ENCODE results near the gene KCNK5. TPM values are rescaled to one million over a fixed set of nuclear protein-coding genes. Genes with fewer than 3 reads are reported as not detected.

Gene KCNK5
- total and polyA plus RNA-seq, 2 of the 8 experiments (the other 6 are each of a cell fraction or from before 2014, with no cell fraction given): 20.9 to 44.3 TPM

DNA sequence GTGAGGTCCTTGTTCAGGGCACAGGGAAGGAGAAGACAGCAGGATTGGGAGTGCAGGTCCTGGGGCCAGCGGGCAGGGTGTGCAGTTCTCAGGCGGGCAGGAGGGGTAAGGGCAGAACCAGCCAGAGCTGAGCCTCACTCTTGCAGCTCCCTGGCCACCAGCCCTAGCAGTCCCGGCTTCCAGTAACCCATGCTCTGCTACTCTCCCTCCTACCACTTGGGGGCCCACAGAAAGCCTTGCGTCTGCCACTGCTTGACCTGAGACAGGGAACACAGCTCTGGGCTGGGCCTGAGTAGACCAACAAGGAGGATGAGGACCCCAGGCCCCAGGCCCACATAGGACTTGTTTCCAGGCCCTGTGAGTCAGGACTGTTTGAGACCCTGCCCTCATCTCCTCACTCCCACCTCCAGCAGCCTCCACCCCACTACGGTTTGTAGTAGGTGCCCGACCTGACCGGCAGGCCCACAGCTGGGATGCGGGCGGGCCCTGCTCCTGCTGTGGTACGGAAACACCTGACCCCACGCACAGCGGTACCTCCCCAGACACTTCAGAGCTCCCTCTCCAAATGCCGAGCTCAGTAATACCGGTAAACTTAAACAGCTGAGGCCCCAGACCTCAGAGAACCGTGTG, 39.2 kb downstream of the KCNK5 start:
- DNase-seq (ENCODE audit: low read depth in 1 of 2, low spot score in 2 of 2) (peak; percentile 27 to 79), FAIRE-seq (peak; percentile 39)
- Histone ChIP-seq H3K79me1 (ENCODE audit: low read depth, low read length) (no peaks in the 10 kb centered on the region; the same call in 1 of the 2 replicates), H3K79me2 (ENCODE audit: control insufficient read depth in 1 of 2, insufficient read depth in 2 of 2, low read length in 2 of 2) (peaks cover 0 to 4% of the 10 kb centered on the region in 2 experiments; a peak in 1 of 4 replicates), H2BK20ac (ENCODE audit: low read length) (no peak overlapping the region), H2BK5ac (ENCODE audit: low read depth, low read length) (no peak overlapping the region), H3K56ac (replicated peaks; ENCODE audit: insufficient read length, low read depth, low read length) (no peak overlapping the region), H3K36me3 (ENCODE audit: control insufficient read depth in 2 of 4, insufficient read depth in 4 of 4, low read length in 3 of 4) (peaks cover 14 to 45% (median 36%) of the 10 kb centered on the region in 4 experiments), H3K9me3 (ENCODE audit: insufficient read depth in 2 of 2, low read depth in 1 of 2, low read length in 1 of 2) (no peaks in the 10 kb centered on the region), H3K18ac (ENCODE audit: extremely low read depth, low read length) (no peak overlapping the region), H3K14ac (ENCODE audit: insufficient read length) (no peak overlapping the region), H3K4ac (replicated peaks; ENCODE audit: insufficient read length, low read depth, low read length) (no peak overlapping the region), H4K91ac (replicated peaks; ENCODE audit: insufficient read length, low read length) (no peak overlapping the region), H3K4me3 (ENCODE audit: extremely low read depth in 1 of 4, insufficient read depth in 2 of 4, low read depth in 3 of 4, low read length in 4 of 4) (no peak overlapping the region), H3K4me1 (replicated peaks in 1 of 4; ENCODE audit: control insufficient read depth in 3 of 4, insufficient read depth in 4 of 4, low read length in 3 of 4) (no peaks in the 10 kb centered on the region; a peak in 2 of 7 replicates), H4K8ac (ENCODE audit: extremely low read depth, insufficient read depth, low read length) (peak overlapping the region; percentile 54; the same call in 1 of the 2 replicates), H4K20me1 (replicated peaks in 1 of 2; ENCODE audit: control insufficient read depth in 1 of 2, insufficient read depth in 2 of 2, low read length in 2 of 2) (peaks cover 10 to 21% of the 10 kb centered on the region in 2 experiments), H3K23ac (ENCODE audit: insufficient read length) (no peak overlapping the region), H3K27me3 (replicated peaks in 1 of 4; ENCODE audit: control insufficient read depth in 3 of 4, extremely low read depth in 1 of 4, insufficient read depth in 3 of 4, low read length in 3 of 4) (no peaks in the 10 kb centered on the region), H2BK15ac (ENCODE audit: low read length) (no peak overlapping the region), H2AK5ac (ENCODE audit: low read depth, low read length) (no peak overlapping the region), H3K27ac (ENCODE audit: low read depth, low read length) (no peak overlapping the region), H2BK120ac (replicated peaks; ENCODE audit: low read depth, low read length) (no peak overlapping the region), H4K5ac (ENCODE audit: insufficient read length, low read depth, low read length) (no peak overlapping the region), H2BK12ac (ENCODE audit: low read depth, low read length) (no peak overlapping the region), H2AFZ (ENCODE audit: low read length) (no peak overlapping the region), H3K23me2 (ENCODE audit: low read depth, low read length) (no peaks in the 10 kb centered on the region), H3K9ac (replicated peaks in 1 of 4; ENCODE audit: extremely low read depth in 1 of 4, low read depth in 3 of 4, low read length in 3 of 4) (no peak overlapping the region), H3K4me2 (ENCODE audit: insufficient read depth in 1 of 2, low read depth in 2 of 2, low read length in 2 of 2) (no peak overlapping the region)
- ChIA-PET CTCF (ENCODE audit: partially characterized antibody) (interaction anchor here (0.6 to 72.8 kb wide), 26 partner anchors 8 to 504 kb away, joined by 3 to 1738 read pairs (median 7); partner anchors contain the start of genes KCNK17 and KCNK5), POLR2A (ENCODE audit: partially characterized antibody) (interaction anchor here (0.8 to 1.7 kb wide), 4 partner anchors 18 to 108 kb away, joined by 3 to 5 read pairs (median 3); partner anchors contain the start of gene KCNK5)
- 82% methylated on average over 15 of the region's 15 CpGs; no CpG with 5 or more reads in 1 of the 2 experiments for WGBS, 2 experiments (ENCODE audit: extremely low coverage in 1 of 2, insufficient coverage in 1 of 2, insufficient read length in 1 of 2, insufficient replicate concordance in 2 of 2, low coverage in 1 of 2, low lambda C conversion rate in 2 of 2, missing lambda C conversion rate in 1 of 2)
- TF ChIP-seq SIRT6 (IDR thresholded peaks at IDR 0.05; ENCODE audit: low read length) (no peak), HDAC6 (IDR thresholded peaks at IDR 0.05; ENCODE audit: low read depth, low read length) (no peak), RAD21 (IDR thresholded peaks at IDR 0.05 in 1 of 2, conservative IDR thresholded peaks at IDR 0.05 in 1 of 2; ENCODE audit: low read depth in 2 of 2, low read length in 2 of 2) (peak; percentile 78 to 84), CEBPB (IDR thresholded peaks at IDR 0.05; ENCODE audit: low read depth, low read length) (no peak), JUN (IDR thresholded peaks at IDR 0.05; ENCODE audit: low read depth, low read length) (no peak), NANOG (IDR thresholded peaks at IDR 0.05; ENCODE audit: insufficient read depth, low read depth, low read length, poor library complexity, severe bottlenecking) (no peak), ASH2L (IDR thresholded peaks at IDR 0.05; ENCODE audit: low read length) (no peak), YY1 (IDR thresholded peaks at IDR 0.05; ENCODE audit: low read depth, low read length) (no peak), EP300 (IDR thresholded peaks at IDR 0.05; ENCODE audit: borderline replicate concordance in 1 of 2, low read depth in 2 of 2, low read length in 2 of 2) (no peak), SIN3A (conservative IDR thresholded peaks at IDR 0.05 in 1 of 2, IDR thresholded peaks at IDR 0.05 in 1 of 2; ENCODE audit: low read depth in 1 of 2, low read length in 2 of 2) (no peak)
- TF ChIP-seq, protein P1, sequence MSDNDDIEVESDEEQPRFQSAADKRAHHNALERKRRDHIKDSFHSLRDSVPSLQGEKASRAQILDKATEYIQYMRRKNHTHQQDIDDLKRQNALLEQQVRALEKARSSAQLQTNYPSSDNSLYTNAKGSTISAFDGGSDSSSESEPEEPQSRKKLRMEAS (IDR thresholded peaks at IDR 0.05): 0 out of 2 replicates have a peak, but pooled peaks have one; percentile 33
